ENCODE measurements around the gene NLRP13.

The NLRP13 gene

GRCh38 chr19:55901369-55902079, 30.6 kb downstream of the NLRP13 start:
- in situ Hi-C loops (cut with MboI; ENCODE audit: low sequenced_read_pairs), result no loop called here

- in situ Hi-C loops (cut with MboI; ENCODE audit: low sequenced_read_pairs), result no loop called here
These were observed 33.2 kb downstream of the NLRP13 start for GRCh38 chr19:55898911-55899310.

GRCh38 chr19:55882626-55883025, 49.5 kb downstream of the NLRP13 start:
- in situ Hi-C loops (cut with MboI; ENCODE audit: low sequenced_read_pairs), result no loop called here

GRCh38 chr19:55877211-55877610, 54.9 kb downstream of the NLRP13 start:
- in situ Hi-C loops (cut with MboI; ENCODE audit: low sequenced_read_pairs), result no loop called here

- in situ Hi-C loops (cut with MboI; ENCODE audit: low sequenced_read_pairs), result no loop called here
These were observed 61.4 kb downstream of the NLRP13 start for GRCh38 chr19:55870736-55871135.

- in situ Hi-C loops (cut with MboI; ENCODE audit: low sequenced_read_pairs), result no loop called here
These were observed 65.0 kb downstream of the NLRP13 start for GRCh38 chr19:55867101-55867500.

GRCh38 chr19:55866521-55866920, 65.6 kb downstream of the NLRP13 start:
- in situ Hi-C loops (cut with MboI; ENCODE audit: low sequenced_read_pairs), result no loop called here

GRCh38 chr19:55858969-55859368, 73.2 kb downstream of the NLRP13 start:
- in situ Hi-C loops (cut with MboI; ENCODE audit: low sequenced_read_pairs), result no loop called here

GRCh38 chr19:55858401-55858800, 73.7 kb downstream of the NLRP13 start:
- in situ Hi-C loops (cut with MboI; ENCODE audit: low sequenced_read_pairs), result no loop called here

GRCh38 chr19:55857974-55858373, 74.2 kb downstream of the NLRP13 start:
- in situ Hi-C loops (cut with MboI; ENCODE audit: low sequenced_read_pairs), result no loop called here

- in situ Hi-C loops (cut with MboI; ENCODE audit: low sequenced_read_pairs), result no loop called here
These were observed 75.0 kb downstream of the NLRP13 start for GRCh38 chr19:55857149-55857548.

GRCh38 chr19:55855160-55855559, 77.0 kb downstream of the NLRP13 start:
- in situ Hi-C loops (cut with MboI; ENCODE audit: low sequenced_read_pairs), result no loop called here
